ENCODE measurements around the gene TBC1D22A. TPM values are rescaled to one million over a fixed set of nuclear protein-coding genes. Genes with fewer than 3 reads are reported as not detected.

Gene TBC1D22A
- total and polyA plus RNA-seq, 11 donors = 9.4 to 30.7 (median 18.6) TPM

GRCh38 chr22:47061226-47061625 is 298.8 kb downstream of the TBC1D22A start:
- no peak for ATAC-seq
- H3K36me3 ChIP-seq = peaks cover 0 to 35% (median 5%) of the 10 kb centered on the region in 9 donors
- 92 to 95% (median 93%) methylated on average over 14 of the region's 14 CpGs for WGBS, 4 donors
- H3K9me3 ChIP-seq = no peaks in the 10 kb centered on the region
- TF ChIP-seq CTCF (IDR thresholded peaks at IDR 0.05) = no peak
- TF ChIP-seq POLR2A (IDR thresholded peaks at IDR 0.05) = no peak
- DNase-seq = no peak
- H3K4me1 ChIP-seq = no peaks in the 10 kb centered on the region
- intact Hi-C loops (cut with DNase I) = no loop called here
- no peaks in the 10 kb centered on the region for H3K27me3 ChIP-seq
- H3K27ac ChIP-seq = no peak overlapping the region
- H3K4me3 ChIP-seq = no peak overlapping the region

- Histone ChIP-seq H3K27ac (no peak overlapping the region), H3K4me3 (no peak overlapping the region), H3K9me3 (no peaks in the 10 kb centered on the region), H3K36me3 (peaks cover 0 to 35% (median 5%) of the 10 kb centered on the region in 9 donors), H3K4me1 (no peaks in the 10 kb centered on the region), H3K27me3 (no peaks in the 10 kb centered on the region)
- TF ChIP-seq CTCF (IDR thresholded peaks at IDR 0.05) = no peak
- no peak for TF ChIP-seq POLR2A (IDR thresholded peaks at IDR 0.05)
- intact Hi-C loops (cut with DNase I) = no loop called here
- WGBS, 4 donors = 90 to 95% (median 93%) methylated on average over 10 of the region's 10 CpGs
- no peak for ATAC-seq
- DNase-seq = peak in 1 of 5 donors; percentile 6
Observed at GRCh38 chr22:47062126-47062525, 299.7 kb downstream of the TBC1D22A start.

- WGBS, 4 donors = 88 to 97% (median 89%) methylated on average over 14 of the region's 14 CpGs
- intact Hi-C loops (cut with DNase I) = no loop called here
- peaks cover 0 to 35% (median 5%) of the 10 kb centered on the region in 9 donors for H3K36me3 ChIP-seq
- no peak overlapping the region for H3K27ac ChIP-seq
- H3K4me3 ChIP-seq = no peak overlapping the region
- H3K4me1 ChIP-seq = no peaks in the 10 kb centered on the region
- ATAC-seq (no peak), DNase-seq (no peak)
- H3K27me3 ChIP-seq = no peaks in the 10 kb centered on the region
- H3K9me3 ChIP-seq = no peaks in the 10 kb centered on the region
- TF ChIP-seq POLR2A (IDR thresholded peaks at IDR 0.05) (no peak), CTCF (IDR thresholded peaks at IDR 0.05) (no peak)
Observed at GRCh38 chr22:47063071-47063509, 300.6 kb downstream of the TBC1D22A start.

- no peaks in the 10 kb centered on the region for H3K9me3 ChIP-seq
- DNase-seq (no peak), ATAC-seq (no peak)
- TF ChIP-seq CTCF (IDR thresholded peaks at IDR 0.05) (no peak), POLR2A (IDR thresholded peaks at IDR 0.05) (no peak)
- intact Hi-C loops (cut with DNase I) = no loop called here
- WGBS, 4 donors = 77 to 94% (median 86%) methylated on average over 9 to 10 of the region's 10 CpGs
- H3K27me3 ChIP-seq = no peaks in the 10 kb centered on the region
- no peak overlapping the region for H3K27ac ChIP-seq
- H3K4me1 ChIP-seq = no peaks in the 10 kb centered on the region
- H3K36me3 ChIP-seq = peaks cover 0 to 35% (median 5%) of the 10 kb centered on the region in 9 donors
- H3K4me3 ChIP-seq = no peak overlapping the region
Observed at GRCh38 chr22:47063606-47064005, 301.2 kb downstream of the TBC1D22A start.

All from heart left ventricle (tissue), 16 donors.